Subcutaneous abdominal adipose tissue (tissue), 5 donors: ENCODE data around the gene ITGA8.

ENCODE experiments used
- H3K27ac ChIP-seq: one replicate; pipeline ENCODE4 v1.7.0; 2013; ENCODE audit warnings: low read depth, mild to moderate bottlenecking, inconsistent platforms, low read length, moderate library complexity
- H3K27me3 ChIP-seq, 5 donors: one replicate each; pipeline ENCODE4 v1.7.0; 2013; ENCODE audit warnings: low read length in 5 of 5, inconsistent platforms in 1 of 5; ENCODE audit not compliant: control insufficient read depth in 5 of 5, insufficient read depth in 4 of 5
- H3K36me3 ChIP-seq, 5 donors: one replicate each; pipeline ENCODE4 v1.7.0; 2013; ENCODE audit warnings: low read length in 5 of 5; ENCODE audit not compliant: control insufficient read depth in 5 of 5, insufficient read depth in 5 of 5
- H3K4me1 ChIP-seq, 5 donors: one replicate each; pipeline ENCODE4 v1.7.0; 2013; ENCODE audit warnings: low read length in 5 of 5, mild to moderate bottlenecking in 3 of 5, moderate library complexity in 1 of 5; ENCODE audit not compliant: control insufficient read depth in 5 of 5, insufficient read depth in 5 of 5
- H3K4me3 ChIP-seq, 5 donors: one replicate each; pipeline ENCODE4 v1.7.0; 2013; ENCODE audit warnings: low read length in 5 of 5, low read depth in 1 of 5
- H3K9ac ChIP-seq, 5 donors: one replicate each; pipeline ENCODE4 v1.7.0; 2013; ENCODE audit warnings: low read length in 5 of 5, mild to moderate bottlenecking in 4 of 5, moderate library complexity in 3 of 5
- H3K9me3 ChIP-seq, 5 donors: one replicate each; pipeline ENCODE4 v1.7.0; 2013; ENCODE audit warnings: low read length in 5 of 5; ENCODE audit not compliant: control insufficient read depth in 5 of 5
- donor health status: healthy.
- donor health status: healthy.
- donor health status: healthy.
- donor health status: healthy.
- donor health status: healthy.

Gene ITGA8

GRCh38 chr10:15505329-15505728, 214.4 kb downstream of the ITGA8 start:
- no peaks in the 10 kb centered on the region for H3K4me1 ChIP-seq
- no peaks in the 10 kb centered on the region for H3K36me3 ChIP-seq
- no peak overlapping the region for H3K9ac ChIP-seq
- no peaks in the 10 kb centered on the region for H3K9me3 ChIP-seq
- no peak overlapping the region for H3K27ac ChIP-seq
- H3K4me3 ChIP-seq = no peak overlapping the region
- H3K27me3 ChIP-seq = peaks cover 0 to 7% (median 0%) of the 10 kb centered on the region in 5 donors

GRCh38 chr10:15504101-15504840, 215.5 kb downstream of the ITGA8 start:
- no peak overlapping the region for H3K27ac ChIP-seq
- H3K9me3 ChIP-seq = peaks cover 0 to 6% (median 2%) of the 10 kb centered on the region in 5 donors
- no peaks in the 10 kb centered on the region for H3K4me1 ChIP-seq
- peaks cover 0 to 7% (median 0%) of the 10 kb centered on the region in 5 donors for H3K27me3 ChIP-seq
- no peak overlapping the region for H3K4me3 ChIP-seq
- no peaks in the 10 kb centered on the region for H3K36me3 ChIP-seq
- no peak overlapping the region for H3K9ac ChIP-seq

- H3K9ac ChIP-seq = no peak overlapping the region
- no peaks in the 10 kb centered on the region for H3K27me3 ChIP-seq
- peaks cover 0 to 17% (median 0%) of the 10 kb centered on the region in 5 donors for H3K4me1 ChIP-seq
- peaks cover 0 to 7% (median 5%) of the 10 kb centered on the region in 5 donors for H3K9me3 ChIP-seq
- no peaks in the 10 kb centered on the region for H3K36me3 ChIP-seq
- no peak overlapping the region for H3K27ac ChIP-seq
- no peak overlapping the region for H3K4me3 ChIP-seq
Observed at GRCh38 chr10:15494850-15495506, 224.7 kb downstream of the ITGA8 start.

- Histone ChIP-seq H3K27ac (no peak overlapping the region), H3K9ac (no peak overlapping the region), H3K4me1 (peaks cover 0 to 17% (median 0%) of the 10 kb centered on the region in 5 donors), H3K9me3 (no peaks in the 10 kb centered on the region), H3K4me3 (no peak overlapping the region), H3K36me3 (no peaks in the 10 kb centered on the region), H3K27me3 (no peaks in the 10 kb centered on the region)
Observed at GRCh38 chr10:15491856-15492642, 227.7 kb downstream of the ITGA8 start.

- Histone ChIP-seq H3K4me1 (peaks cover 0 to 22% (median 3%) of the 10 kb centered on the region in 5 donors), H3K9me3 (no peaks in the 10 kb centered on the region), H3K27me3 (no peaks in the 10 kb centered on the region), H3K27ac (no peak overlapping the region), H3K4me3 (no peak overlapping the region), H3K9ac (no peak overlapping the region), H3K36me3 (no peaks in the 10 kb centered on the region)
Observed at GRCh38 chr10:15489431-15489830, 230.3 kb downstream of the ITGA8 start.

GRCh38 chr10:15487376-15487775, 232.3 kb downstream of the ITGA8 start:
- no peaks in the 10 kb centered on the region for H3K27me3 ChIP-seq
- H3K4me3 ChIP-seq = no peak overlapping the region
- H3K36me3 ChIP-seq = no peaks in the 10 kb centered on the region
- H3K9ac ChIP-seq = no peak overlapping the region
- peaks cover 0 to 23% (median 3%) of the 10 kb centered on the region in 5 donors for H3K4me1 ChIP-seq
- no peaks in the 10 kb centered on the region for H3K9me3 ChIP-seq
- H3K27ac ChIP-seq = no peak overlapping the region

GRCh38 chr10:15486404-15486803, 233.3 kb downstream of the ITGA8 start:
- Histone ChIP-seq H3K4me1 (peaks cover 0 to 23% (median 8%) of the 10 kb centered on the region in 5 donors), H3K27ac (no peak overlapping the region), H3K9ac (no peak overlapping the region), H3K4me3 (no peak overlapping the region), H3K36me3 (no peaks in the 10 kb centered on the region), H3K9me3 (no peaks in the 10 kb centered on the region), H3K27me3 (no peaks in the 10 kb centered on the region)

- H3K9ac ChIP-seq = no peak overlapping the region
- no peaks in the 10 kb centered on the region for H3K27me3 ChIP-seq
- H3K4me3 ChIP-seq = no peak overlapping the region
- no peaks in the 10 kb centered on the region for H3K9me3 ChIP-seq
- H3K27ac ChIP-seq = no peak overlapping the region
- peaks cover 0 to 23% (median 8%) of the 10 kb centered on the region in 5 donors for H3K4me1 ChIP-seq
- H3K36me3 ChIP-seq = no peaks in the 10 kb centered on the region
Observed at GRCh38 chr10:15485684-15486316, 233.9 kb downstream of the ITGA8 start.

- H3K36me3 ChIP-seq = no peaks in the 10 kb centered on the region
- H3K9ac ChIP-seq = no peak overlapping the region
- no peaks in the 10 kb centered on the region for H3K27me3 ChIP-seq
- no peaks in the 10 kb centered on the region for H3K9me3 ChIP-seq
- peaks cover 0 to 23% (median 8%) of the 10 kb centered on the region in 5 donors for H3K4me1 ChIP-seq
- H3K4me3 ChIP-seq = no peak overlapping the region
- no peak overlapping the region for H3K27ac ChIP-seq
Observed at GRCh38 chr10:15485027-15485426, 234.7 kb downstream of the ITGA8 start.
